ENCODE results near the gene HSF5.
"Not testable (repeated sequence)": the region's sequence is repeated elsewhere in the genome, so short reads cannot be mapped to it uniquely, and the experiment has no call there.

The HSF5 gene

GRCh38 chr17:58414596-58414997 lies 73.6 kb downstream of the HSF5 start:
- no peak for DNase-seq

GRCh38 chr17:58413684-58414083 lies 74.5 kb downstream of the HSF5 start:
- DNase-seq, result no peak

GRCh38 chr17:58412961-58413586 lies 75.1 kb downstream of the HSF5 start:
- no peak for DNase-seq

GRCh38 chr17:58412064-58412703 lies 76.0 kb downstream of the HSF5 start:
- no peak for DNase-seq

- no peak for DNase-seq
Measured at GRCh38 chr17:58411408-58411894, 76.8 kb downstream of the HSF5 start.

- DNase-seq, result no peak
Measured at GRCh38 chr17:58410714-58411407, 77.3 kb downstream of the HSF5 start.

GRCh38 chr17:58409432-58409831 lies 78.8 kb downstream of the HSF5 start:
- no peak for DNase-seq

GRCh38 chr17:58403311-58403710 lies 84.9 kb downstream of the HSF5 start:
- DNase-seq, result no peak

GRCh38 chr17:58402679-58403078 lies 85.5 kb downstream of the HSF5 start:
- no peak for DNase-seq

- DNase-seq, result no peak
Measured at GRCh38 chr17:58402047-58402446, 86.2 kb downstream of the HSF5 start.

GRCh38 chr17:58401287-58401686 lies 86.9 kb downstream of the HSF5 start:
- no peak for DNase-seq

- DNase-seq, result no peak
Measured at GRCh38 chr17:58400826-58401225, 87.4 kb downstream of the HSF5 start.

GRCh38 chr17:58399974-58400373 lies 88.2 kb downstream of the HSF5 start:
- DNase-seq, result no peak

- DNase-seq, result no peak
Measured at GRCh38 chr17:58398574-58399266, 89.5 kb downstream of the HSF5 start.

- not testable (repeated sequence) for DNase-seq
Measured at GRCh38 chr17:58397421-58397820, 90.8 kb downstream of the HSF5 start.

- DNase-seq, result no peak
Measured at GRCh38 chr17:58396173-58396572, 92.0 kb downstream of the HSF5 start.

GRCh38 chr17:58394534-58395223 lies 93.5 kb downstream of the HSF5 start:
- DNase-seq, result no peak

- DNase-seq, result peak in 2 of 56 donors; percentile 3 to 5
Measured at GRCh38 chr17:58391302-58391984, 96.8 kb downstream of the HSF5 start.

GRCh38 chr17:58390884-58391283 lies 97.3 kb downstream of the HSF5 start:
- DNase-seq, result no peak

- no peak for DNase-seq
Measured at GRCh38 chr17:58388302-58389190, 99.7 kb downstream of the HSF5 start.

All from nucleus accumbens (tissue), 56 donors.